ENCODE measurements around the gene PLD6.
A peak's percentile ranks its signal among the peaks of the same experiment; 100 is the strongest.
"Not testable (repeated sequence)": the region's sequence is repeated elsewhere in the genome, so short reads cannot be mapped to it uniquely, and the experiment has no call there.

Gene PLD6, protein sequence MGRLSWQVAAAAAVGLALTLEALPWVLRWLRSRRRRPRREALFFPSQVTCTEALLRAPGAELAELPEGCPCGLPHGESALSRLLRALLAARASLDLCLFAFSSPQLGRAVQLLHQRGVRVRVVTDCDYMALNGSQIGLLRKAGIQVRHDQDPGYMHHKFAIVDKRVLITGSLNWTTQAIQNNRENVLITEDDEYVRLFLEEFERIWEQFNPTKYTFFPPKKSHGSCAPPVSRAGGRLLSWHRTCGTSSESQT

DNA sequence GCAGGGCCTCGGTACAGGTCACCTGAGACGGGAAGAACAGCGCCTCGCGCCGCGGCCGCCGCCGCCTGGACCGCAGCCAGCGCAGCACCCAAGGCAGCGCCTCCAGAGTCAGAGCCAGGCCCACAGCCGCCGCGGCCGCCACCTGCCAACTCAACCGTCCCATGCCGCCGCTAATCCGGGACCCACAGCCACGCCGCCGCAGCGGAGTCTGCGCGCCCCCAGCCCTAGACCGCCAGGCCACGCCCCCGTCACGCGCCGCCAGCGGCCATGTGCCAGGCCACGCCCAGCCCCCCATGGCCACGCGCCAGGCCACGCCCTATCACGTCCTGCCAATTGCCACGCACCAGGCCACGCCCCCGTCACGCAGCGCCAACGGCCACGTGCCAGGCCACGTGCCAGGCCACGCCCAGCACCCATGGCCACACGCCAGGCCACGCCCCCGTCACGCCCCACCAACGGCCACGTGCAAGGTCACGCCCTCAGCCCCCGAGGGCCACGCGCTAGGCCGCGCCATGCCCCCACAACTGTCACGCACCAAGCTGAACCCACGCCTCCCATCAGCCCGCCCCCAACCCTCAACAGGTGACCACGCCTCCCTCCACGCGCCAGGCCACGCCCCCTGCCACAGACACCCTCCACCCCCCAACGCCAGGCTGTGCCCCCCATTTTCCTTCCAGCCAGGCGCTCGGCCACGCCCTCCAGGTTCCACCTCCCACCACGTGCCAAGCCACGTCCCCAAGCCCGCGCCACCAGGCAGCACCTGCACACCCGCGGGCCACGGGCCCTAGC, at the start of gene PLD6:
Gene PLD6 (minus strand): TSS at position 210 of the 789 bp plus-strand sequence. CDS start 47 bp downstream, at position 163.
- Histone ChIP-seq H3K27ac (ENCODE audit: poor library complexity, severe bottlenecking) (peak within 1 kb of the TSS; percentile 27), H3K27me3 (ENCODE audit: insufficient read depth, poor library complexity, severe bottlenecking) (no peaks in the 10 kb centered on the region), H3K4me3 (ENCODE audit: severe bottlenecking) (peak within 1 kb of the TSS; percentile 37), H3K36me3 (ENCODE audit: low read depth) (no peaks in the 10 kb centered on the region; the same call in 1 of the 2 replicates), H3K9me3 (ENCODE audit: severe bottlenecking) (no peaks in the 10 kb centered on the region), H3K4me1 (ENCODE audit: insufficient read depth, poor library complexity, severe bottlenecking) (no peaks in the 10 kb centered on the region)
- peak; percentile 85 for DNase-seq (ENCODE audit: low spot score)
- TF ChIP-seq, protein P1, sequence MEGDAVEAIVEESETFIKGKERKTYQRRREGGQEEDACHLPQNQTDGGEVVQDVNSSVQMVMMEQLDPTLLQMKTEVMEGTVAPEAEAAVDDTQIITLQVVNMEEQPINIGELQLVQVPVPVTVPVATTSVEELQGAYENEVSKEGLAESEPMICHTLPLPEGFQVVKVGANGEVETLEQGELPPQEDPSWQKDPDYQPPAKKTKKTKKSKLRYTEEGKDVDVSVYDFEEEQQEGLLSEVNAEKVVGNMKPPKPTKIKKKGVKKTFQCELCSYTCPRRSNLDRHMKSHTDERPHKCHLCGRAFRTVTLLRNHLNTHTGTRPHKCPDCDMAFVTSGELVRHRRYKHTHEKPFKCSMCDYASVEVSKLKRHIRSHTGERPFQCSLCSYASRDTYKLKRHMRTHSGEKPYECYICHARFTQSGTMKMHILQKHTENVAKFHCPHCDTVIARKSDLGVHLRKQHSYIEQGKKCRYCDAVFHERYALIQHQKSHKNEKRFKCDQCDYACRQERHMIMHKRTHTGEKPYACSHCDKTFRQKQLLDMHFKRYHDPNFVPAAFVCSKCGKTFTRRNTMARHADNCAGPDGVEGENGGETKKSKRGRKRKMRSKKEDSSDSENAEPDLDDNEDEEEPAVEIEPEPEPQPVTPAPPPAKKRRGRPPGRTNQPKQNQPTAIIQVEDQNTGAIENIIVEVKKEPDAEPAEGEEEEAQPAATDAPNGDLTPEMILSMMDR (IDR thresholded peaks at IDR 0.05; ENCODE audit: poor library complexity, severe bottlenecking) = peak; percentile 4
- peak; percentile 55 for ATAC-seq (ENCODE audit: low read depth)

GRCh38 chr17:17255689-17256088, 49.6 kb upstream of the PLD6 start:
- not testable (repeated sequence) for ATAC-seq (ENCODE audit: low read depth); H3K4me3 ChIP-seq (ENCODE audit: severe bottlenecking); H3K9me3 ChIP-seq (ENCODE audit: severe bottlenecking); H3K27ac ChIP-seq (ENCODE audit: poor library complexity, severe bottlenecking); DNase-seq (ENCODE audit: low spot score); H3K4me1 ChIP-seq (ENCODE audit: insufficient read depth, poor library complexity, severe bottlenecking); H3K27me3 ChIP-seq (ENCODE audit: insufficient read depth, poor library complexity, severe bottlenecking)
- peaks cover 88% of the 10 kb centered on the region for H3K36me3 ChIP-seq (ENCODE audit: low read depth)

- Histone ChIP-seq H3K27me3 (ENCODE audit: insufficient read depth, poor library complexity, severe bottlenecking) (no peaks in the 10 kb centered on the region), H3K4me3 (ENCODE audit: severe bottlenecking) (no peak overlapping the region), H3K9me3 (ENCODE audit: severe bottlenecking) (no peaks in the 10 kb centered on the region), H3K4me1 (ENCODE audit: insufficient read depth, poor library complexity, severe bottlenecking) (no peaks in the 10 kb centered on the region), H3K36me3 (ENCODE audit: low read depth) (peaks cover 88% of the 10 kb centered on the region), H3K27ac (ENCODE audit: poor library complexity, severe bottlenecking) (no peak overlapping the region)
- DNase-seq (ENCODE audit: low spot score) (no peak), ATAC-seq (ENCODE audit: low read depth) (no peak)
- TF ChIP-seq, protein P1 (IDR thresholded peaks at IDR 0.05; ENCODE audit: poor library complexity, severe bottlenecking) = no peak
These were observed 47.9 kb upstream of the PLD6 start for GRCh38 chr17:17254036-17254435.

GRCh38 chr17:17253406-17253805, 47.3 kb upstream of the PLD6 start:
- DNase-seq (ENCODE audit: low spot score) (no peak), ATAC-seq (ENCODE audit: low read depth) (no peak)
- peaks cover 88% of the 10 kb centered on the region for H3K36me3 ChIP-seq (ENCODE audit: low read depth)
- H3K4me3 ChIP-seq (ENCODE audit: severe bottlenecking) = no peak overlapping the region
- no peaks in the 10 kb centered on the region for H3K9me3 ChIP-seq (ENCODE audit: severe bottlenecking)
- H3K27me3 ChIP-seq (ENCODE audit: insufficient read depth, poor library complexity, severe bottlenecking) = no peaks in the 10 kb centered on the region
- no peaks in the 10 kb centered on the region for H3K4me1 ChIP-seq (ENCODE audit: insufficient read depth, poor library complexity, severe bottlenecking)
- TF ChIP-seq, protein P1 (IDR thresholded peaks at IDR 0.05; ENCODE audit: poor library complexity, severe bottlenecking) = no peak
- no peak overlapping the region for H3K27ac ChIP-seq (ENCODE audit: poor library complexity, severe bottlenecking)

- H3K36me3 ChIP-seq (ENCODE audit: low read depth) = peaks cover 92% of the 10 kb centered on the region
- H3K9me3 ChIP-seq (ENCODE audit: severe bottlenecking) = no peaks in the 10 kb centered on the region
- no peak for ATAC-seq (ENCODE audit: low read depth)
These were observed 46.1 kb upstream of the PLD6 start for GRCh38 chr17:17252149-17252661.

More at GRCh38 chr17:17252149-17252661, 46.1 kb upstream of the PLD6 start:
- DNase-seq (ENCODE audit: low spot score) = no peak
- H3K27me3 ChIP-seq (ENCODE audit: insufficient read depth, poor library complexity, severe bottlenecking) = no peaks in the 10 kb centered on the region
- H3K27ac ChIP-seq (ENCODE audit: poor library complexity, severe bottlenecking) = no peak overlapping the region
- no peaks in the 10 kb centered on the region for H3K4me1 ChIP-seq (ENCODE audit: insufficient read depth, poor library complexity, severe bottlenecking)
- TF ChIP-seq, protein P1 (IDR thresholded peaks at IDR 0.05; ENCODE audit: poor library complexity, severe bottlenecking) = no peak
- no peak overlapping the region for H3K4me3 ChIP-seq (ENCODE audit: severe bottlenecking)
